GM21528 (cell line): ENCODE measurements around the gene SUCO.
"Not testable (repeated sequence)": the region's sequence is repeated elsewhere in the genome, so short reads cannot be mapped to it uniquely, and the experiment has no call there.

Experiments used
- ATAC-seq: cut with Tn5 transposase; IDR thresholded peaks from one replicate; pipeline ENCODE4 v1.9.1; 2021; ENCODE audit warnings: mild to moderate bottlenecking, moderate library complexity; ENCODE audit not compliant: unreplicated experiment, low FRiP score

The SUCO gene

DNA sequence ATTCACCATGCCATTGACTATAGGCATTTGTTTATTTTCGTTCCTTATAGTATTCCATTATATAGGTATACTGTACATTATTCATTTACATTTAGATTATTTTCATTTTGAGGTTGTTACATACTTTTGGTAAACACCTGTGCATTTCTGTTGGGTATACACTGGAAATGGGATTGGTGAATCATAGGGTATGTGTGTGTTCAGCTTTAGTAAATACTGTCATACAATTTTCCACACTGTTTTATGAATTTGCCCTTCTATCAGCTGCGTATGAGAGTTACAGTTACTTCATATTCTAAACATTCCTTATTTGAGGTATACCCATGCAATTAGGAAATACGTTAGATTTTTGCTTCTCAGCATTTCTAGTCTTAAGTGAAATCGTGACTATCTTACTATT is 70.9 kb downstream of the SUCO start:
- no peak for ATAC-seq

- no peak for ATAC-seq
Observed at GRCh38 chr1:172605641-172606040, 72.7 kb downstream of the SUCO start.

DNA sequence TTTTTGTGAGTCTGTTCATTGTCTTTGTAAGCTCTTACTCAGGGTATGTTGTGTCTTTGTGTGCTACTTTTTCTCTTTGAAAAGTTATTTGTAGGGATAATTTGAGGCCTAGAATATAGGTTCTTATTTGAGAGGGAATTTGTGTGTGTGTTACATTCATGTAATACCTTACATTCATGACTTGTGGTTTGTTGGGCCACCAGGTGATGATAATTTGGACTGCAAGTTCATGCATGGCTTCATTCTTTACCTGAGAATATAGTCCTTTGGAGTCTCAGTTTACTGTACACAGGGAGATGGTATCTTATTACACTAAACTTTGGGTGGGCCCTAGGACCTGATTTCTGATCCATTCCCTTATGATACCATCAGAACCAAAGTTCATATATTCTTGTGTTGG is 74.2 kb downstream of the SUCO start:
- no peak for ATAC-seq

- no peak for ATAC-seq
Observed at GRCh38 chr1:172608098-172608601, 75.2 kb downstream of the SUCO start.

DNA sequence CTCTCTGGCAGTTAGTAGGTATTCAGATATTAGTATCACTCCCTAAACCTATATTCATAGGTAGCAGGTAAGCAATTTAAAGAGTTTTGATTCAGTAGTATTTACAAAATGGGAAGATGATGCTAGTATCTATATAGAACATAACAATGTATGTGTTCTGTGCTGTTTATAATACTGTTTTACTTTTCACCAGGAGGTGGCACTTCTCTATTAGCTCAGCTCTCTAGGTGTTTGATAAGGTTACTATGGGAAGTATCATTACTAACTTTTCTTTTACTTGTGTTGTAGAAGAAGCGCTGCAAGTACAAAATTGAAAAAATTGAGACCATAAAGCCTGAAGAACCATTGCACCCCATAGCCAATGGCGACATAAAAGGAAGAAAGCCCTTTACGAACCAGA is 76.6 kb downstream of the SUCO start:
- no peak for ATAC-seq

GRCh38 chr1:172612478-172612877 is 79.5 kb downstream of the SUCO start:
- ATAC-seq: no peak

DNA sequence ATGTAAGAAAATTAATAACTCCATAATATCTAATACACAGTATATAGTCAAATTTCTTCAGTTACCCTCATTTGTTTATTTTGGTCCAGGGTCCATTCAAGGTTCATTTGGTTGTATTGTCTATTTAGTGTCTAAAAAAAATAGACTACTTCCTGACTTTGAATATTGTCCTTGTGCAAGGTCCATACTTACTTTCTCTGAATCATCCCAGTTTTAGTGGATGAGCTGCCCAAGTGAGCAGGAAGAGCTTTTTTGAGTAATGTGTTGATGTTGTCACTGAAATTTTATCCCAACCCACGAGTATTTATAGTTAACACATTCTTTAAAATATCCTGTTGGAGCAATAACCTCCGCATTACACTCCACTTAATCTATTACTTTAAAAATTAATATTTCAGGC is 80.3 kb downstream of the SUCO start:
- ATAC-seq: no peak

- ATAC-seq: no peak
Observed at GRCh38 chr1:172616195-172616594, 83.2 kb downstream of the SUCO start.

DNA sequence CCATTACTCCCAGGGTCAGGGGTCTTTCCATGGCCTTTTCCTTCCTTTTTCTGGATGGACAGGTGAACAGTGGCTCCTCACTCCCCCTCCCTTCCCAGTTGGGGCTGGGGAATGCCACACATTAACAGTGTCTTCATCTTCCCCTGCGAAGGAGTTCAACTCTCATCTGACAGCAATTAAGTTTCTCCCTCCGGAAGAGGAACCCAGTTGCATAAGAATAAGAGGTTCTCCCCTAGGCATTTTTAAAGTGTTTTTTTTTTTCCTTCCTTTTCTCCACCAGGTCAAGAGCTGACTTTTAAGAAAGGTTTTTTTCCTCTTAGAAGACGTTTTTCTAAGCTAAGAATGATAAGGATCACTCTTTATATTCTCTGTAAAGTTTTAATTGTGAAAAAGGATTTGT is 83.7 kb downstream of the SUCO start:
- ATAC-seq: no peak

DNA sequence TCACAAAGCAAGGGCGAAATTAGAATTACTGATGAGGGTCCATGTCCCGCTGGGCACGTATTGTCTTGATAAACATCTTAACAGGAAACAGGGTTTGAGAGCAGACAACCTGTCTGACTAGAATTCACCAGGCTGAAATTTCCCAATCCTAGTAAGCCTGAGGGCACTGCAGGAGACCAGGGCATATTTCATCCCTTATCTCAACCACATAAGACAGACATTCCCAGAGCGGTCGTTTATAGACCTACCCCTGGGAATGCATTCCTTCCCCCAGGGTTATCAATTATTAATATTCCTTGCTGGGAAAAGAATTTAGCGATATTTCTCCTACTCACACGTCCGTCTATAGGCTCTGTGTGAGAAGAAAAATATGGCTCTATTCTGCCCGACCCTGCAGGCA is 87.7 kb downstream of the SUCO start:
- not testable (repeated sequence) for ATAC-seq

- ATAC-seq: no peak
Observed at GRCh38 chr1:172622541-172622940, 89.6 kb downstream of the SUCO start.

DNA sequence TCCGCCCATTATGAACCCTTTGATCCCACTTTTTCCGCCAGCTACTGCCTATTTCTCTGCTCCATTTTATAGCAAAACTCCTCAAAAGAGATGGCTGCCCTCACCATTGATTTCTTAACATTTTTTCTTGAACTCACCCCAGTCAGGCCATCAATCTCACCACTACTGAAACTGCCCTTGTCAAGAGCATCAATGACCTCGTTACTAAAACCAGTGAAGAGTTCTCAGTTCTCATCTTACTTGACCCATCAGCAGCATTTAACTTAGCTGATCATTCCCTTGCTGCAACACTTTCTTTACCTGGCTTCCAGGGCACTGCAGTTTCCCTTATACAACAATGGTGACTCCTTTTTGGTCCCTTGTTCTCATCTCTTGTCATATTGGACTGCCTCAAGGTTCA is 90.8 kb downstream of the SUCO start:
- no peak for ATAC-seq

GRCh38 chr1:172626845-172627244 is 93.9 kb downstream of the SUCO start:
- ATAC-seq: no peak

DNA sequence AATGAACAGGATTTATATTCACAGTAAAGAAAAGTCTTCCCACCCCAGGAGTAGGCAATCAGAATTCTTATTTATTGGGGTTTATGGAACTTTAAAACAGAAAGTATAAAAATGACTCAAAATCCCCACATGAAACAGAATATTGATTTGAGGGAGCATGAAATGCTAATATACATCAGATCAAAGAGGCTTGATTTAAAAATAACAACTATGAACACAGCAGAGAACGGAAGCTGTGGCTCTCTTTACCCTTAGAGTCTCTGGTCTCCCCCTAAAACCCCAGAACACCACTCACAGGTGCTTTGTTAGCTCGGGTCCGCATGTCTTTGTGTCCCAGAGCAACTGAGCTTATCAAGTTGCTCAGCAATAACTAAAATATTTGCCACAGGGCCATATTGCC is 94.8 kb downstream of the SUCO start:
- no peak for ATAC-seq

- no peak for ATAC-seq
Observed at GRCh38 chr1:172628401-172628800, 95.5 kb downstream of the SUCO start.

- no peak for ATAC-seq
Observed at GRCh38 chr1:172629170-172629569, 96.2 kb downstream of the SUCO start.

GRCh38 chr1:172629638-172630037 is 96.7 kb downstream of the SUCO start:
- ATAC-seq: no peak

DNA sequence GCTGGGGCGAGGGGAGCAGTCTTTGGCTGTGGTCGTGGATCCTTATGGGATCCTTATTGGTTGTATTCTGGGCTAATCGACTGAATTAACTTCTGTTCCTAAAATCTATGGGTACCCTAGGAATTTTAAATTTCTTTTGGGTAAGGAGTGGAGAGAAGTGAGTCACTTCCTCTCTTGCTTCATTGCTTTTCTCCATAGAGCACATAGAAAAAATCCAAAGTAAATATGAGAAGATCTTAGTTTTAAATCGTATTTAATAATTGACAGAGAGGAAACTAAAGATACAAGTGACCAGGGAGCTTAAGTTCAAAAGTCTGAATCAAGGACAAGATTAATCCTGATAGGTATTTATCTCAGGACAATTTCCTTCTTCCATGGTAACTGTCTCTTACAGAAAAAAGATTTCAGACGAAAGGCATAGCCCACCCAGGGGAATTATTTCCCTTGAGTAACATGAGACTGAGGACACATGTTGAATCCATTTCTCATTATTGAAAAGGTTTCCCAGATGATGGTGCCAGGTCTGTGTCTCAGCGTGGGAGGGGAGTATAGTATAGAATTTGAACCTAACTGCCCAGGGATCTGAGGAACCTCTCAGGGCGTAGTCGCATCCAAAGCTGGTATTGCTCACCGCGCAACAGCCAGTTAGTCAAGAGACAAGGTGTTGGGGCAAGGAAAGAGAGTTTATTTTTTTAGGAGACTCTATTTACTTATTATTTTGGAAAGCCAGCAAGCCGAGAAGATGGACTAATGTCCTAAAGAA is 97.3 kb downstream of the SUCO start:
- ATAC-seq: no peak

GRCh38 chr1:172630868-172631267 is 97.9 kb downstream of the SUCO start:
- ATAC-seq: no peak

GRCh38 chr1:172637522-172637921 is 104.6 kb downstream of the SUCO start:
- no peak for ATAC-seq

- ATAC-seq: no peak
Observed at GRCh38 chr1:172638249-172638648, 105.3 kb downstream of the SUCO start.
